Breast epithelium (tissue), 4 donors: Measurements from ENCODE around the gene EOLA1. TPM values are rescaled to one million over a fixed set of nuclear protein-coding genes. Genes with fewer than 3 reads are reported as not detected.
"Not testable (repeated sequence)": the region's sequence is repeated elsewhere in the genome, so short reads cannot be mapped to it uniquely, and the experiment has no call there.

Experiments
- DNase-seq, 2 donors: peaks; one replicate each; pipeline ENCODE4 v3.0.0-alpha.2; 2019; ENCODE audit warnings: low spot score in 2 of 2
- H3K27ac ChIP-seq, 2 donors: fragments of 200-600 bp; sonication (generic) in 1 of 2; one replicate each; pipeline ENCODE4 v1.5.1; 2016 to 2019; ENCODE audit warnings: mild to moderate bottlenecking in 1 of 2
- H3K27me3 ChIP-seq, 2 donors: fragments of 200-600 bp; sonication (generic) in 1 of 2; one replicate each; pipeline versions ENCODE4 v1.5.1 to v1.6.0; 2017 to 2019; ENCODE audit warnings: control low read depth in 1 of 2, mild to moderate bottlenecking in 1 of 2
- H3K36me3 ChIP-seq: fragments of 200-600 bp; one replicate; pipeline ENCODE4 v1.5.1; 2019
- H3K4me1 ChIP-seq, 2 donors: fragments of 200-600 bp; sonication (generic); one replicate each; pipeline ENCODE4 v1.5.1; 2016 to 2019; ENCODE audit warnings: control low read depth in 1 of 2
- H3K4me3 ChIP-seq, 3 donors: fragments of 200-600 bp; sonication (generic); 1 replicate in 2 of 3; 2 replicates in 1 of 3; pipeline ENCODE4 v1.5.1; 2016 to 2019; ENCODE audit warnings: mild to moderate bottlenecking in 3 of 3, moderate library complexity in 2 of 3
- H3K9me3 ChIP-seq, 2 donors: fragments of 200-600 bp; sonication (generic) in 1 of 2; one replicate each; pipeline ENCODE4 v1.5.1; 2016 to 2019; ENCODE audit warnings: control low read depth in 1 of 2
- POLR2A ChIP-seq: fragments of 450-650 bp; IDR thresholded peaks from one replicate; pipeline ENCODE4 v1.6.1; 2016; ENCODE audit warnings: antibody characterized with exemption, mild to moderate bottlenecking, moderate library complexity
- POLR2AphosphoS5 ChIP-seq, 3 donors: sonication (generic); formaldehyde crosslinking; IDR thresholded peaks; one replicate each; pipeline ENCODE4 v1.6.1; 2017; ENCODE audit warnings: antibody characterized with exemption in 3 of 3
- intact Hi-C: fragments of 100-400 bp; cut with DNase I; formaldehyde crosslinking; loops from one replicate; pipeline ENCODE4 v1.15.1; 2023; ENCODE audit warnings: low total_unique reads
- total RNA-seq, 3 donors: library from RNA; depleted of rRNA; stranded (reverse); fragments of >200 nt; gene quantifications; one replicate each; pipeline ENCODE4 v1.1.0, GENCODE V29; 2016
- TF ChIP-seq, protein P1 (sequence below), 3 donors: fragments of 450-650 bp; IDR thresholded peaks; one replicate each; pipeline ENCODE4 v1.5.1; 2016 to 2017; ENCODE audit warnings: antibody characterized with exemption in 3 of 3, mild to moderate bottlenecking in 3 of 3, moderate library complexity in 3 of 3

Gene EOLA1
- total RNA-seq, 3 donors from 2014 or later = 12.3 to 20.1 (median 17.7) TPM

GRCh38 chrX:149549701-149550100 is 8.9 kb downstream of the EOLA1 start, which contains the start of gene HSFX3:
Gene HSFX3, minus strand, starts transcription at chrX:149549924. Its CDS starts 72 bp downstream, at chrX:149549852.
- H3K36me3 ChIP-seq, H3K27ac ChIP-seq, H3K4me3 ChIP-seq, H3K9me3 ChIP-seq, H3K4me1 ChIP-seq, DNase-seq, intact Hi-C loops, H3K27me3 ChIP-seq: not testable (repeated sequence)

DNA sequence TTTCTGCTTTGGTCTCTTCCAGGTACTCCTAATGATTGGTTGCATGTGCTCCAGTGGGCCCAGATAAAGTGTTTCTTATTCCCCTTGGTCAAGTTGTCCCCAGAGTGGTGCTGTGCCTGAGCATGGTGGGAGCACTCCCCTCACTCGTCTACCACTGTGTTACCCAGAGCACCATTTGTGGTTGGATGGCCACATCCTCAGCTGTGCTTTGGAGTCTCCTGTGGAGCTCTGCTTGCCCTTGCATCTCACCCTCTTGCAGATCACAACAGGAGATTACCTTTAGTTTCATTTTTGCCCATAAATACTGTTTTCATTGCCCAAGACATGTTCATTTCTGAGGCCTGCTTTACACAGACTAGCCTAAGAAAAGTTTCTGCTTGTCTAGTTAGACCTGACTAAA is 9.6 kb downstream of the EOLA1 start:
- H3K9me3 ChIP-seq, H3K27me3 ChIP-seq, H3K4me3 ChIP-seq, intact Hi-C loops, H3K27ac ChIP-seq, H3K4me1 ChIP-seq, DNase-seq, H3K36me3 ChIP-seq: not testable (repeated sequence)

GRCh38 chrX:149551245-149551938 is 10.6 kb downstream of the EOLA1 start:
- H3K36me3 ChIP-seq, H3K4me1 ChIP-seq, intact Hi-C loops, H3K9me3 ChIP-seq, H3K27me3 ChIP-seq, DNase-seq, H3K27ac ChIP-seq, H3K4me3 ChIP-seq: not testable (repeated sequence)

- intact Hi-C loops, H3K9me3 ChIP-seq, DNase-seq, H3K4me3 ChIP-seq, H3K27ac ChIP-seq, H3K36me3 ChIP-seq, H3K4me1 ChIP-seq, H3K27me3 ChIP-seq: not testable (repeated sequence)
Observed at GRCh38 chrX:149551939-149552248, 11.1 kb downstream of the EOLA1 start.

DNA sequence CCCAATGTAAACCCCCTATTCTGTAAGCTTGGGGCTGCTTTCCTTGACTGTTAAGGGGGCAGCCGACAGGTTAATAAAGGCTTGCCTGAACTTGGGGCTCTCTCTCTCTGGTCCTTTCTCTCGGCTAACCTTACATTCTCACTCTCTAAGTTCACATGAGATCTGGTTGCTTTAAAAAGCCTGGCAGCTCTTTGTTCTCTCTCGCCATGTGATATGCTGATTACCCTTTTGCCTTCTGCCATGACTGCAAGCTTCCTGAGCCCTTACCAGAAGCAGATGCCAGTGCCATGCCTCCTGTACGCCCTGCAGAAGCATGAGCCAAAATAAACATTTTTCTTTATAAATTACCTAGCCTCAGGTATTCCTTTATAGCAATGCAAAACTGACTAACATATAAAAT is 14.4 kb downstream of the EOLA1 start:
- H3K4me3 ChIP-seq, H3K27ac ChIP-seq, H3K27me3 ChIP-seq, H3K36me3 ChIP-seq, intact Hi-C loops, H3K4me1 ChIP-seq, DNase-seq, H3K9me3 ChIP-seq: not testable (repeated sequence)

- TF ChIP-seq, protein P1, sequence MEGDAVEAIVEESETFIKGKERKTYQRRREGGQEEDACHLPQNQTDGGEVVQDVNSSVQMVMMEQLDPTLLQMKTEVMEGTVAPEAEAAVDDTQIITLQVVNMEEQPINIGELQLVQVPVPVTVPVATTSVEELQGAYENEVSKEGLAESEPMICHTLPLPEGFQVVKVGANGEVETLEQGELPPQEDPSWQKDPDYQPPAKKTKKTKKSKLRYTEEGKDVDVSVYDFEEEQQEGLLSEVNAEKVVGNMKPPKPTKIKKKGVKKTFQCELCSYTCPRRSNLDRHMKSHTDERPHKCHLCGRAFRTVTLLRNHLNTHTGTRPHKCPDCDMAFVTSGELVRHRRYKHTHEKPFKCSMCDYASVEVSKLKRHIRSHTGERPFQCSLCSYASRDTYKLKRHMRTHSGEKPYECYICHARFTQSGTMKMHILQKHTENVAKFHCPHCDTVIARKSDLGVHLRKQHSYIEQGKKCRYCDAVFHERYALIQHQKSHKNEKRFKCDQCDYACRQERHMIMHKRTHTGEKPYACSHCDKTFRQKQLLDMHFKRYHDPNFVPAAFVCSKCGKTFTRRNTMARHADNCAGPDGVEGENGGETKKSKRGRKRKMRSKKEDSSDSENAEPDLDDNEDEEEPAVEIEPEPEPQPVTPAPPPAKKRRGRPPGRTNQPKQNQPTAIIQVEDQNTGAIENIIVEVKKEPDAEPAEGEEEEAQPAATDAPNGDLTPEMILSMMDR (IDR thresholded peaks at IDR 0.05) = no peak
- TF ChIP-seq POLR2A (no peak), POLR2AphosphoS5 (IDR thresholded peaks at IDR 0.05) (no peak)
Observed at GRCh38 chrX:149563359-149563758, 22.5 kb downstream of the EOLA1 start.

GRCh38 chrX:149567621-149568417 is 27.0 kb downstream of the EOLA1 start:
- Histone ChIP-seq H3K36me3 (no peaks in the 10 kb centered on the region), H3K27ac (no peak overlapping the region), H3K4me3 (no peak overlapping the region), H3K9me3 (no peaks in the 10 kb centered on the region), H3K27me3 (peaks cover 0 to 8% of the 10 kb centered on the region in 2 donors), H3K4me1 (no peaks in the 10 kb centered on the region)
- DNase-seq = no peak
- TF ChIP-seq, protein P1 (IDR thresholded peaks at IDR 0.05) = no peak
- TF ChIP-seq POLR2A = no peak
- no peak for TF ChIP-seq POLR2AphosphoS5 (IDR thresholded peaks at IDR 0.05)
- intact Hi-C loops = no loop called here

More at GRCh38 chrX:149563359-149563758, 22.5 kb downstream of the EOLA1 start:
- peaks cover 0 to 3% of the 10 kb centered on the region in 2 donors for H3K27me3 ChIP-seq
- H3K27ac ChIP-seq = no peak overlapping the region
- H3K36me3 ChIP-seq = no peaks in the 10 kb centered on the region
- no peak overlapping the region for H3K4me3 ChIP-seq
- intact Hi-C loops = no loop called here
- no peaks in the 10 kb centered on the region for H3K4me1 ChIP-seq
- DNase-seq = no peak
- H3K9me3 ChIP-seq = no peaks in the 10 kb centered on the region
